ENCODE results near the gene NUDT19.

DNA sequence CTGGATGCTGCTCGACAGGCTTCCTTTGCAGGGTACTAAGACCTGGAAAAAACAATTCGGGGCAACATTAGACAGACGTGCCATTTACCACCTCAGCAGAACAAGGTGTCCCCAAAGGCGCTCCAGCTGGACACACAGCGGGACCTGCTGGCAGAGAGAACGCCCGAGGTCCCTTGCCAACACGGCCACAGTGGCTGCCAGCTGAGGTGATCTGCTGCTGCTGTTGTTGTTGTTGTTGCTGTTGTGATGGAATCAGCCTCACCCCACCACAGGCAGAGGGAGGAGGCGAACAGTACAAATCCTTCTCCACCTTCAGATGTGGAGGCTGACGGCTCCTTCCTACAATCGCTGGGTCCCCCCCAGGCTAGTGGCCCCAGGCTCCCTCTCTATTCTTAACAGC lies 41.9 kb upstream of the NUDT19 start:
- TF ChIP-seq, protein P1, sequence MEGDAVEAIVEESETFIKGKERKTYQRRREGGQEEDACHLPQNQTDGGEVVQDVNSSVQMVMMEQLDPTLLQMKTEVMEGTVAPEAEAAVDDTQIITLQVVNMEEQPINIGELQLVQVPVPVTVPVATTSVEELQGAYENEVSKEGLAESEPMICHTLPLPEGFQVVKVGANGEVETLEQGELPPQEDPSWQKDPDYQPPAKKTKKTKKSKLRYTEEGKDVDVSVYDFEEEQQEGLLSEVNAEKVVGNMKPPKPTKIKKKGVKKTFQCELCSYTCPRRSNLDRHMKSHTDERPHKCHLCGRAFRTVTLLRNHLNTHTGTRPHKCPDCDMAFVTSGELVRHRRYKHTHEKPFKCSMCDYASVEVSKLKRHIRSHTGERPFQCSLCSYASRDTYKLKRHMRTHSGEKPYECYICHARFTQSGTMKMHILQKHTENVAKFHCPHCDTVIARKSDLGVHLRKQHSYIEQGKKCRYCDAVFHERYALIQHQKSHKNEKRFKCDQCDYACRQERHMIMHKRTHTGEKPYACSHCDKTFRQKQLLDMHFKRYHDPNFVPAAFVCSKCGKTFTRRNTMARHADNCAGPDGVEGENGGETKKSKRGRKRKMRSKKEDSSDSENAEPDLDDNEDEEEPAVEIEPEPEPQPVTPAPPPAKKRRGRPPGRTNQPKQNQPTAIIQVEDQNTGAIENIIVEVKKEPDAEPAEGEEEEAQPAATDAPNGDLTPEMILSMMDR (optimal IDR thresholded peaks at IDR 0.05 in 1 of 3, IDR thresholded peaks at IDR 0.05 in 1 of 3, conservative IDR thresholded peaks at IDR 0.05 in 1 of 3; ENCODE audit: extremely low read depth in 1 of 3, insufficient read depth in 2 of 3, low read length in 3 of 3): no peak
- no peak for TF ChIP-seq EZH2 (IDR thresholded peaks at IDR 0.05; ENCODE audit: low read length)

All from keratinocyte (primary cell).